ENCODE results near the gene KRTAP9-2.
"Not testable (repeated sequence)": the region's sequence is repeated elsewhere in the genome, so short reads cannot be mapped to it uniquely, and the experiment has no call there.

Gene KRTAP9-2

GRCh38 chr17:41196068-41196467, 30.4 kb upstream of the KRTAP9-2 start:
- no peak overlapping the region for H3K9ac ChIP-seq (ENCODE audit: low read length)
- no peaks in the 10 kb centered on the region for H3K36me3 ChIP-seq (ENCODE audit: control insufficient read depth, insufficient read depth, low read length)
- no peaks in the 10 kb centered on the region for H3K9me3 ChIP-seq (ENCODE audit: control insufficient read depth, insufficient read depth, low read depth, low read length)
- no peaks in the 10 kb centered on the region for H3K27me3 ChIP-seq (ENCODE audit: control insufficient read depth, insufficient read depth, low read length)
- H3K27ac ChIP-seq (ENCODE audit: low read depth, low read length) = no peak overlapping the region
- H3K4me3 ChIP-seq (ENCODE audit: low read depth, low read length) = no peak overlapping the region
- H3K4me1 ChIP-seq (ENCODE audit: control insufficient read depth, insufficient read depth, low read length) = no peaks in the 10 kb centered on the region

GRCh38 chr17:41199421-41200078, 26.9 kb upstream of the KRTAP9-2 start:
- Histone ChIP-seq H3K27ac (ENCODE audit: low read depth, low read length) (no peak overlapping the region), H3K27me3 (ENCODE audit: control insufficient read depth, insufficient read depth, low read length) (no peaks in the 10 kb centered on the region), H3K36me3 (ENCODE audit: control insufficient read depth, insufficient read depth, low read length) (no peaks in the 10 kb centered on the region), H3K4me1 (ENCODE audit: control insufficient read depth, insufficient read depth, low read length) (no peaks in the 10 kb centered on the region), H3K9ac (ENCODE audit: low read length) (no peak overlapping the region), H3K9me3 (ENCODE audit: control insufficient read depth, insufficient read depth, low read depth, low read length) (no peaks in the 10 kb centered on the region), H3K4me3 (ENCODE audit: low read depth, low read length) (no peak overlapping the region)

DNA sequence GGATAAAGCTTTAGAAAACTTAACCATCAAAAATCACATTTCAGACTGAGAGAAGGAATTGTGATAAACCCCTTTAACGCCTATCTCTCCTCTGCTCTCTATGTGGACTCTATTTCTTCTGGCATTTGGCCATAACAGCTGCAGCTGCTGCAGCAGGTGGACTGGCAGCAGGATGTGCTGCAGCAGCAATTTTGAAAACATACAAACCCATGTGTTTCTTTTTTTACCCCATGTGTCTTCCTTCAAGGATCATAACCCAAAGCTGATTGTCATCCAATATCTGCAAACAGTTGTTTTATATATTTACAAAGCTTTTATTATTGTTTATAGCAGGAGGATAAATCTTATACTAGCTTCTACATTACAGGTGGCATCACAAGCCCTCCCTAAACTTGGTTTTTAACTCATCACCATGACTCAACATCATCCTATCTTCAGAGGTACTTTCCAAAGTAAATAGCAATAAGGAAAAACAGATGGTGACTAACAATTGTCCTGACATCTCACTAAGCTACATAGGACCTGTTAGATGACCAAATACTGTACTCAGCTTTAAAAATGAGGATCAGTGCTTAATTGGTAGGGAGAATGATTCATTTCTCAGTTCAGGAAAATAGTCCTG, 14.5 kb upstream of the KRTAP9-2 start:
- Histone ChIP-seq H3K9ac (ENCODE audit: low read length) (no peak overlapping the region), H3K9me3 (ENCODE audit: control insufficient read depth, insufficient read depth, low read depth, low read length) (peaks cover 4% of the 10 kb centered on the region), H3K4me1 (ENCODE audit: control insufficient read depth, insufficient read depth, low read length) (no peaks in the 10 kb centered on the region), H3K27me3 (ENCODE audit: control insufficient read depth, insufficient read depth, low read length) (no peaks in the 10 kb centered on the region), H3K27ac (ENCODE audit: low read depth, low read length) (no peak overlapping the region), H3K36me3 (ENCODE audit: control insufficient read depth, insufficient read depth, low read length) (no peaks in the 10 kb centered on the region), H3K4me3 (ENCODE audit: low read depth, low read length) (no peak overlapping the region)

DNA sequence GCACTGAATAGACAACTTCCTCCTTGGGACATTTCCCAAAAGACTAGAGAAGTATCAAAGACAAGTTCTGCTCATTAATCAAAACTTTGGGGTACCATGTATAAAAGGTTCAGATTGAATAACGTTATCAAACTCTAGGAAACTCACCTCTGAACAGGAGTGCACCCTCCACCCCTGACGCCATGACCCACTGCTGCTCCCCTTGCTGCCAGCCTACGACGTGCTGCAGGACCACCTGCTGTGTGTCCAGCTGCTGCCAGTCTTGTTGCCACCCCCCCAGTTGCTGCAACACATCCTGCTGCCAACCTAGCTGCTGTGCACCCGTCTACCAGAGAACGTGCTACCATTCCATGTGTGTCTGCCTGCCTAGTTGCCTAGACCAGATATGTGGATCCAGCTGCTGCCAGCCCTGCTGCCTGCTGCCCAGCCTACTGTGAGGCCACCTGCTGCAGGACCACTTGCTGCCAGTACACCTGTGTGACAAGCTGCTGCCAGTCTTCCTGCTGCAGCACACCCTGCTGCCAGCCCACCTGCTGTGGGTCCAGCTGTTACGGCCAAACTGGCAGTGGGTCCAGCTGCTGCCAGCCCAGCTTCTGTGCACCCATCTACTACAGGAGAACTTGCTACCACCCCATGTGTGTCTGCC, 13.8 kb upstream of the KRTAP9-2 start:
- Histone ChIP-seq H3K27me3 (ENCODE audit: control insufficient read depth, insufficient read depth, low read length) (no peaks in the 10 kb centered on the region), H3K9ac (ENCODE audit: low read length) (no peak overlapping the region), H3K4me1 (ENCODE audit: control insufficient read depth, insufficient read depth, low read length) (no peaks in the 10 kb centered on the region), H3K9me3 (ENCODE audit: control insufficient read depth, insufficient read depth, low read depth, low read length) (no peaks in the 10 kb centered on the region; the same call in 1 of the 2 replicates), H3K4me3 (ENCODE audit: low read depth, low read length) (no peak overlapping the region), H3K27ac (ENCODE audit: low read depth, low read length) (no peak overlapping the region), H3K36me3 (ENCODE audit: control insufficient read depth, insufficient read depth, low read length) (no peaks in the 10 kb centered on the region)

- Histone ChIP-seq H3K27me3 (ENCODE audit: control insufficient read depth, insufficient read depth, low read length) (no peaks in the 10 kb centered on the region), H3K36me3 (ENCODE audit: control insufficient read depth, insufficient read depth, low read length) (no peaks in the 10 kb centered on the region), H3K4me3 (ENCODE audit: low read depth, low read length) (no peak overlapping the region), H3K4me1 (ENCODE audit: control insufficient read depth, insufficient read depth, low read length) (no peaks in the 10 kb centered on the region), H3K9me3 (ENCODE audit: control insufficient read depth, insufficient read depth, low read depth, low read length) (no peaks in the 10 kb centered on the region), H3K27ac (ENCODE audit: low read depth, low read length) (no peak overlapping the region), H3K9ac (ENCODE audit: low read length) (no peak overlapping the region)
Observed at GRCh38 chr17:41215681-41216080, 10.8 kb upstream of the KRTAP9-2 start.

DNA sequence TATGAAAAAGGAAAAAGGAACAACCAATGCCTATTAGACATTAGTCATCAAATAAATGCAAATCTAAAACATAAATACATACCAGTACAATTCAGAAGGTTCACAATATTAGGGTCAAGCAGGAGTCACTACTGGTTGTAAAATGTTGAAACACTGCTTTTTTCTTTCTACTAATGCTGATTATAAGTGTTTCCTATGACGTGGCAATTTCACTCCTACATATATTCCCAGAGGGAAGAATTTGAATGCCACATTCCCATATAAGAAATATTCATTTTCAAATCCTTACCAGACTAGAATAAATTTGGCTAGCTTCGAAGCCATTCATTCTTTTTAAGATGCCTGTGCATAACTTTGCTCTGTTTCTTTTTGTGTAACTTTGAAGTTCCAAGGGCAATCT, 2.6 kb upstream of the KRTAP9-2 start:
- Histone ChIP-seq H3K4me1 (ENCODE audit: control insufficient read depth, insufficient read depth, low read length) (no peaks in the 10 kb centered on the region), H3K36me3 (ENCODE audit: control insufficient read depth, insufficient read depth, low read length) (no peaks in the 10 kb centered on the region), H3K9me3 (ENCODE audit: control insufficient read depth, insufficient read depth, low read depth, low read length) (no peaks in the 10 kb centered on the region), H3K4me3 (ENCODE audit: low read depth, low read length) (no peak overlapping the region), H3K9ac (ENCODE audit: low read length) (no peak overlapping the region), H3K27ac (ENCODE audit: low read depth, low read length) (no peak overlapping the region), H3K27me3 (ENCODE audit: control insufficient read depth, insufficient read depth, low read length) (peaks cover 4% of the 10 kb centered on the region; the same call in 1 of the 2 replicates)

DNA sequence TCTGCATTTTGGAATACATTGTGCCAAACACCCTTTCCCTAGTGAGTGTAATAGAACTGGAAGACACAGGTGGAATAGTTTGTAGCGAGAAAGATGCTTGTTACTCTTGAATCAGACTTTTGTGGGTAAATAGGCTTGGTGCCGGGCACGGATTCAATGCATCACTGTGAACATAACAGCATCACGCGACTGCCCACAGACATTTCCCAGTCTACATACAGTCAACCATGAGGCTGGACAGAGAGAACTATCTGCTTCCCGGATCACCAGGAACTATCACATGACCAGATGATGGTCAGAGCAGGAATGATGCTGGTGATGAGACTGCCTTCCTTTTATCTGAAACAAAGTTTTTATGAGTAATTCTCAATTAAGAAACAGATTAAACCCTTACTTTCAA, 397 bp upstream of the KRTAP9-2 start:
- Histone ChIP-seq H3K9ac (ENCODE audit: low read length) (no peak overlapping the region), H3K4me1 (ENCODE audit: control insufficient read depth, insufficient read depth, low read length) (no peaks in the 10 kb centered on the region), H3K27me3 (ENCODE audit: control insufficient read depth, insufficient read depth, low read length) (peaks cover 4% of the 10 kb centered on the region; the same call in 1 of the 2 replicates), H3K4me3 (ENCODE audit: low read depth, low read length) (no peak overlapping the region), H3K9me3 (ENCODE audit: control insufficient read depth, insufficient read depth, low read depth, low read length) (no peaks in the 10 kb centered on the region), H3K36me3 (ENCODE audit: control insufficient read depth, insufficient read depth, low read length) (no peaks in the 10 kb centered on the region), H3K27ac (ENCODE audit: low read depth, low read length) (no peak overlapping the region)

- Histone ChIP-seq H3K9ac (ENCODE audit: low read length) (no peak overlapping the region), H3K4me3 (ENCODE audit: low read depth, low read length) (no peak overlapping the region), H3K27ac (ENCODE audit: low read depth, low read length) (no peak overlapping the region), H3K9me3 (ENCODE audit: control insufficient read depth, insufficient read depth, low read depth, low read length) (no peaks in the 10 kb centered on the region), H3K36me3 (ENCODE audit: control insufficient read depth, insufficient read depth, low read length) (no peaks in the 10 kb centered on the region), H3K4me1 (ENCODE audit: control insufficient read depth, insufficient read depth, low read length) (no peaks in the 10 kb centered on the region), H3K27me3 (ENCODE audit: control insufficient read depth, insufficient read depth, low read length) (peaks cover 10% of the 10 kb centered on the region; the same call in 1 of the 2 replicates)
Observed at GRCh38 chr17:41230094-41230493, 3.6 kb downstream of the KRTAP9-2 start.

DNA sequence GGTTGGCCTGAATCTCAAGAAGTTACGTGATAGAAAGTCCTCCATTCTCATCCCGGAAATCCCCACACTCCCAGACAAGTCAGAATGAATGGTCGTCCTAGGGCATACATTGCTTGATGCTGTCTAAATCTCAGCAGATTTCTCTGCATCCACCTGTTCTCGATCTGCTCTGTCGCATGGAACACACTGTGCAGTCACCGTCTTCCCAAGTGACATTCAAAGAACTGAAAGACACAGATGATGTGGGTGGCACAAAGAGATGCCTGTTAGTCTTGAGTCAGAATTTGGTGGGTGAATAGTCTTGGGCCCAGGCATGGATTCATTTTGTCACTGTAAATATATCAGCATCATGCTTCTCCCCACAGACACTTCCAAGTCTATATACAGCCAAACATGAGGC, 5.3 kb downstream of the KRTAP9-2 start:
- Histone ChIP-seq H3K27me3 (ENCODE audit: control insufficient read depth, insufficient read depth, low read length) (peaks cover 11% of the 10 kb centered on the region), H3K9me3 (ENCODE audit: control insufficient read depth, insufficient read depth, low read depth, low read length) (no peaks in the 10 kb centered on the region), H3K4me1 (ENCODE audit: control insufficient read depth, insufficient read depth, low read length) (no peaks in the 10 kb centered on the region), H3K36me3 (ENCODE audit: control insufficient read depth, insufficient read depth, low read length) (no peaks in the 10 kb centered on the region), H3K27ac (ENCODE audit: low read depth, low read length) (no peak overlapping the region), H3K9ac (ENCODE audit: low read length) (no peak overlapping the region), H3K4me3 (ENCODE audit: low read depth, low read length) (no peak overlapping the region)

- H3K27me3 ChIP-seq (ENCODE audit: control insufficient read depth, insufficient read depth, low read length) = peaks cover 15% of the 10 kb centered on the region
- not testable (repeated sequence) for H3K9ac ChIP-seq (ENCODE audit: low read length); H3K4me3 ChIP-seq (ENCODE audit: low read depth, low read length); H3K36me3 ChIP-seq (ENCODE audit: control insufficient read depth, insufficient read depth, low read length); H3K27ac ChIP-seq (ENCODE audit: low read depth, low read length); H3K9me3 ChIP-seq (ENCODE audit: control insufficient read depth, insufficient read depth, low read depth, low read length); H3K4me1 ChIP-seq (ENCODE audit: control insufficient read depth, insufficient read depth, low read length)
Observed at GRCh38 chr17:41232399-41233105, 6.1 kb downstream of the KRTAP9-2 start, which contains the start of gene KRTAP9-3. KRTAP9-3 (plus strand) TSS chr17:41232449; CDS start chr17:41232502, 53 bp downstream.

GRCh38 chr17:41237116-41237515, 10.7 kb downstream of the KRTAP9-2 start:
- H3K4me3 ChIP-seq (ENCODE audit: low read depth, low read length); H3K9me3 ChIP-seq (ENCODE audit: control insufficient read depth, insufficient read depth, low read depth, low read length); H3K4me1 ChIP-seq (ENCODE audit: control insufficient read depth, insufficient read depth, low read length); H3K9ac ChIP-seq (ENCODE audit: low read length); H3K27ac ChIP-seq (ENCODE audit: low read depth, low read length); H3K36me3 ChIP-seq (ENCODE audit: control insufficient read depth, insufficient read depth, low read length): not testable (repeated sequence)
- peaks cover 15% of the 10 kb centered on the region for H3K27me3 ChIP-seq (ENCODE audit: control insufficient read depth, insufficient read depth, low read length)
